Tibial artery (tissue), 4 donors: ENCODE data around the gene BNC1.
A peak's percentile ranks its signal among the peaks of the same experiment; 100 is the strongest.

Source experiments
- DNase-seq, 2 donors: peaks; one replicate each; pipeline ENCODE4 v3.0.0-alpha.2; 2019
- H3K27ac ChIP-seq, 2 donors: fragments of 200-600 bp; sonication (generic) in 1 of 2; 1 replicate in 1 of 2; 2 replicates in 1 of 2; pipeline ENCODE4 v1.5.1; 2018 to 2019; ENCODE audit warnings: mild to moderate bottlenecking in 1 of 2
- H3K27me3 ChIP-seq, 2 donors: fragments of 200-600 bp; sonication (generic) in 1 of 2; one replicate each; pipeline versions ENCODE4 v1.5.1 to v1.6.0; 2016 to 2019
- H3K36me3 ChIP-seq, 3 donors: fragments of 200-600 bp; sonication (generic) in 2 of 3; one replicate each; pipeline ENCODE4 v1.5.1; 2016 to 2019; ENCODE audit warnings: mild to moderate bottlenecking in 2 of 3
- H3K4me1 ChIP-seq, 4 donors: fragments of 200-600 bp; sonication (generic) in 2 of 4; 1 replicate in 3 of 4; 2 replicates in 1 of 4; pipeline ENCODE4 v1.5.1; 2016 to 2019
- H3K4me3 ChIP-seq, 2 donors: fragments of 200-600 bp; sonication (generic) in 1 of 2; 1 replicate in 1 of 2; 2 replicates in 1 of 2; pipeline ENCODE4 v1.5.1; 2018 to 2019; ENCODE audit warnings: mild to moderate bottlenecking in 2 of 2
- H3K9me3 ChIP-seq, 3 donors: fragments of 200-600 bp; sonication (generic) in 1 of 3; one replicate each; pipeline ENCODE4 v1.5.1; 2016 to 2019
- intact Hi-C: fragments of 100-400 bp; cut with DNase I; formaldehyde crosslinking; loops from one replicate; pipeline ENCODE4 v1.15.0; 2023; ENCODE audit warnings: low total_unique reads
- TF ChIP-seq, protein P1 (sequence below), 2 experiments: fragments of 200-600 bp in 1 of 2; fragments of 450-650 bp in 1 of 2; IDR thresholded peaks; one replicate each; pipeline ENCODE4 v1.5.1; 2017 to 2019; ENCODE audit warnings: antibody characterized with exemption in 2 of 2, mild to moderate bottlenecking in 1 of 2, moderate library complexity in 1 of 2

Gene BNC1

GRCh38 chr15:83209333-83209732, 75.1 kb downstream of the BNC1 start:
- TF ChIP-seq, protein P1, sequence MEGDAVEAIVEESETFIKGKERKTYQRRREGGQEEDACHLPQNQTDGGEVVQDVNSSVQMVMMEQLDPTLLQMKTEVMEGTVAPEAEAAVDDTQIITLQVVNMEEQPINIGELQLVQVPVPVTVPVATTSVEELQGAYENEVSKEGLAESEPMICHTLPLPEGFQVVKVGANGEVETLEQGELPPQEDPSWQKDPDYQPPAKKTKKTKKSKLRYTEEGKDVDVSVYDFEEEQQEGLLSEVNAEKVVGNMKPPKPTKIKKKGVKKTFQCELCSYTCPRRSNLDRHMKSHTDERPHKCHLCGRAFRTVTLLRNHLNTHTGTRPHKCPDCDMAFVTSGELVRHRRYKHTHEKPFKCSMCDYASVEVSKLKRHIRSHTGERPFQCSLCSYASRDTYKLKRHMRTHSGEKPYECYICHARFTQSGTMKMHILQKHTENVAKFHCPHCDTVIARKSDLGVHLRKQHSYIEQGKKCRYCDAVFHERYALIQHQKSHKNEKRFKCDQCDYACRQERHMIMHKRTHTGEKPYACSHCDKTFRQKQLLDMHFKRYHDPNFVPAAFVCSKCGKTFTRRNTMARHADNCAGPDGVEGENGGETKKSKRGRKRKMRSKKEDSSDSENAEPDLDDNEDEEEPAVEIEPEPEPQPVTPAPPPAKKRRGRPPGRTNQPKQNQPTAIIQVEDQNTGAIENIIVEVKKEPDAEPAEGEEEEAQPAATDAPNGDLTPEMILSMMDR (IDR thresholded peaks at IDR 0.05) = no peak
- H3K27ac ChIP-seq = no peak overlapping the region
- intact Hi-C loops = loop anchor here (5.0 to 10.0 kb wide), 2 partner anchors 197 to 665 kb away; partner anchors contain the start of genes C15orf40 and RPS17
- H3K27me3 ChIP-seq = no peaks in the 10 kb centered on the region
- no peaks in the 10 kb centered on the region for H3K9me3 ChIP-seq
- no peaks in the 10 kb centered on the region for H3K36me3 ChIP-seq
- peaks cover 0 to 29% (median 15%) of the 10 kb centered on the region in 4 donors for H3K4me1 ChIP-seq
- no peak overlapping the region for H3K4me3 ChIP-seq
- DNase-seq = no peak

GRCh38 chr15:83208367-83208661, 76.2 kb downstream of the BNC1 start:
- no peaks in the 10 kb centered on the region for H3K9me3 ChIP-seq
- H3K36me3 ChIP-seq = no peaks in the 10 kb centered on the region
- peak overlapping the region; percentile 89 to 91 for H3K4me3 ChIP-seq
- H3K4me1 ChIP-seq = peaks cover 0 to 32% (median 15%) of the 10 kb centered on the region in 4 donors
- no peak for DNase-seq
- TF ChIP-seq, protein P1 (IDR thresholded peaks at IDR 0.05) = no peak
- H3K27ac ChIP-seq = peak overlapping the region; percentile 91 to 93
- intact Hi-C loops = loop anchor here (5.0 to 10.0 kb wide), 2 partner anchors 196 to 664 kb away; partner anchors contain the start of genes C15orf40 and RPS17
- no peaks in the 10 kb centered on the region for H3K27me3 ChIP-seq

DNA sequence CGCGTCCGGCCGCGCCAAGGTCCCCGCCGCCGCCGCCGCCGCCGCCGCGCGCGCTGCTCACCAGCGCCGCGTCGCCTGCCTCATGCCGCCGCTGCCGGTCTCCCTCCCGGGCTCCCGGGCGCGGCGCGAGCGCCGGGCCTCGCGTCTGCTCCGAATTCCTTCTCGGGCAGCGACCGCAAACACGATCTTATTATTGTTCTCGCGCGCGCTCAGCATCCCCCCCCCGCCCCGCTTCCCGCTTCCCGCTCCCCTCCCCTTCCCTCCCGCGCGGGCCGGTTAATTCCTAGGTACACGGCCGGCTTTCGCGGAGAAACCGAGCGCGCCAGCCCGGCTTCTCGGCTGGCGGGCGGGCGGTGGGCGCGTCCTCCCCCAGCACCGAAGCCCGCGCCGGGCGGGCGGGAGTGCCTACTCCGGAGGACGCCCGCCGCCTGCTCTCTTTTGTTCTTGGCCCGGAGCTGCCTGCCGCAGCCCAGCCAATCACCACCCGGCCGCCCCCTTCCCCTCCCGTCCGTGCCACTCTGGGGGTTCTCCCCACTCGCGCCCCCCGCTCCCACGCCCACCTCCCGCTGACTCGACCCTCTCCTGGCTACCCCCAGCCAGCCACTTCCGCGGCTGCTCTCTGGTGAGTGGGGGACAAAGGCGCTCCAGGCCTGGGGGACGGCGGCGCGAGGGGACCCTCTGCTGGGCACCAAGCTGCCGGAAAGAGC, 76.7 kb downstream of the BNC1 start, which contains the start of gene HDGFL3:
TSS of gene HDGFL3 (minus strand) at position 164 of the 707 bp plus-strand sequence. CDS start 409 bp downstream, outside the sequence.
- no peaks in the 10 kb centered on the region for H3K27me3 ChIP-seq
- TF ChIP-seq, protein P1 (IDR thresholded peaks at IDR 0.05) = no peak
- DNase-seq = peak; percentile 59 to 82
- H3K27ac ChIP-seq = peak within 1 kb of the TSS; percentile 91 to 93
- H3K4me3 ChIP-seq = peak within 1 kb of the TSS; percentile 89 to 91
- H3K9me3 ChIP-seq = no peaks in the 10 kb centered on the region
- peaks cover 0 to 37% (median 15%) of the 10 kb centered on the region in 4 donors for H3K4me1 ChIP-seq
- no peaks in the 10 kb centered on the region for H3K36me3 ChIP-seq
- intact Hi-C loops = loop anchor here (5.0 to 10.0 kb wide), 2 partner anchors 196 to 663 kb away; partner anchors contain the start of genes C15orf40 and RPS17

- no peaks in the 10 kb centered on the region for H3K9me3 ChIP-seq
- H3K36me3 ChIP-seq = no peaks in the 10 kb centered on the region
- no peaks in the 10 kb centered on the region for H3K27me3 ChIP-seq
- H3K4me1 ChIP-seq = peaks cover 0 to 43% (median 18%) of the 10 kb centered on the region in 4 donors
- peak; percentile 25 to 72 for DNase-seq
- TF ChIP-seq, protein P1 (IDR thresholded peaks at IDR 0.05) = no peak
- peak overlapping the region; percentile 91 to 93 for H3K27ac ChIP-seq
- intact Hi-C loops = loop anchor here (5.0 to 10.0 kb wide), 2 partner anchors 195 to 662 kb away; partner anchors contain the start of genes C15orf40 and RPS17
- peak overlapping the region; percentile 89 to 91 for H3K4me3 ChIP-seq
Measured at GRCh38 chr15:83207009-83207659, 77.3 kb downstream of the BNC1 start.

DNA sequence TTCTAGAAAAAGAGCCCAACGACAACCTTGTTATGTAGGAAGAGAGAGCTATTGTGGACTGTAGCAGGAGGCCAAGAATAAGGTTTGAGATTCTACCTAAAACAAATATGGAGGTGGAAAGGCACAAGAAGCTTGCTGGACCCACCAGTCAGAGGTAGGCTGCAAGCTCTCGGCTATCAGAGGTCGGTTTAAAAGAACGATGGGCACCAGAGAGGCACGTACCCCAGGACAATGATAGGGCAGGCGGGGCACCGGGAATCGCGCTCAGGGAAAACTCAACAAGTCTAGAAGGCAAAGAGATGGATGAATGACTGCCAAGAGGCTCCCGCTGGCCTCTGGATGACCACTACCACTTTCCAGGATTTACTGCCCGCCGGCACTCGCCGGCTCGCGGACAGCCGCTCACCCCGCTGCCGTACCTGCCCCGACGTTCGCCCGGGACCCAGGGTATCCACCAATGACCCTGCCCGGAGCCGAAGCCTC, 77.9 kb downstream of the BNC1 start:
- TF ChIP-seq, protein P1 (IDR thresholded peaks at IDR 0.05) = no peak
- Histone ChIP-seq H3K4me3 (peak overlapping the region; percentile 89 to 91), H3K4me1 (peaks cover 0 to 49% (median 19%) of the 10 kb centered on the region in 4 donors), H3K27ac (peak overlapping the region; percentile 91 to 93), H3K36me3 (no peaks in the 10 kb centered on the region), H3K9me3 (no peaks in the 10 kb centered on the region), H3K27me3 (no peaks in the 10 kb centered on the region)
- intact Hi-C loops = loop anchor here (5.0 to 10.0 kb wide), 2 partner anchors 194 to 662 kb away; partner anchors contain the start of genes C15orf40 and RPS17
- no peak for DNase-seq
